ENCODE data around the gene ATG9B.
"Not testable (repeated sequence)": the region's sequence is repeated elsewhere in the genome, so short reads cannot be mapped to it uniquely, and the experiment has no call there.

ATG9B gene

DNA sequence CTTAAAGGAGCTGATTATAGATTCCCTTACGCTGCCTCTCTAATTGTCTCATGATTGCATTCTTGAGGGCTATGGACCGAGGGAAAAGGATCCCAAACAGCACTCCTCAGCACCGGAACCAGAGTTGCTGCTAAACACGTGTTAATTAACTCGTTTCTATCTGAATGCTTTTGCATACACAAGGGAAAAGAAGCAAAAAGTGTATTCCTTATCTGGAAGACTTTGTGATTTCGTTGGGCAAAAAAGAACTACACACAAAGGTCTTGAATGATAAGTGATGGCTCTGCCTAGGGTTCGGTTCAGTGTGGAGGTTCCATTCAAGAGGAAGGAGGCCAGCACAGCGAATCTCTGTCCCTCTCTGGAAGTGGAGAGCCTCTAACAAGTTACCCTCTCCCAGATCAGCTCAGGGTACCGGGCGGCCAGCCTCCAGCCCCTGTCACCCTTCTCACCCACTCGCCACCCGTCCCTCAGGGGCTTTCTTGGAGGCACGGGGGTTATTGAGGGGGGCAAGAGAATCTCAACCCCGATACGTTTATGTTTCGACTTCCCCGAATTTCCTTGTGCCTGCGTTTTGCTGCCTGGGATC is 34.6 kb upstream of the ATG9B start:
- DNase-seq: peak in 7 of 56 donors; percentile 40 to 75 (median 60)

DNA sequence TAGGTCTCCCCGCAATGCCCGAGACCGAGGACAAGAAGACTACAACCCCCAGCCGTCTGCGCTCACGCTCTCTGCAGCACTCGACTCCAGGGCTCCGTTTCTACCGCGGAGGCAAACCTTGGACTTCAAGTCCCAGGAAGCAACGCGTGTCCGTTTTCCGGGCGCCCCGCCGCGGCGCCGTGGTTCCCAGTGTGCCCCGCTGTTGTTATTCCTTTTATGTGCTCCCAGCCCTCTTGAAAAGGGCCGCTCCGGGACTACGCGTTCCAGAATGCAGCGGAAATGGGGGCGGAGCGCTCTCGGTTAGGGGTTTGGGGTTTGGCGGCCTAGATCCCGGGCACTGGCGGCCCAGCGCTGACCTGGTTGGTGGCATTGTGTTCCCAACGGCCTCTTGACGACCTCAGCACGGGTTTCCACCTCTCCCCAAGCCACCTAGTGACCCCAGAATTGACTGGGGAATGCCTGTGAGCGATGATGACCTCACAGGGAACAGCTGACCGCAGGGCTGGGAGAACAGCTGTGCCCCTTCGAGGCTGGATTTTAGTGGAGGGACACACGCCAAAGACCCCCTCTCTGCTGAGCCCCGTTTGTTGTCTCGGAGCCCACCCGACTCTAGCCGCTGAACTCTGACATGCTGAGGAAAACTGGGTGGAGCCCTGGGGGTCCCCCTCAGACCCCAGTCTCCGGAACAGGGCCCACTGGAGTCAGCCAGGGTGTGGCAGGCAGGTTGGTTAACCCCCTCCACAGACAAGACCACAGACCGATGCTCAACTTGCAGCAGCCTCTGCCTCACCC is 33.9 kb upstream of the ATG9B start:
- DNase-seq: peak; percentile 81 to 100 (median 99)

DNA sequence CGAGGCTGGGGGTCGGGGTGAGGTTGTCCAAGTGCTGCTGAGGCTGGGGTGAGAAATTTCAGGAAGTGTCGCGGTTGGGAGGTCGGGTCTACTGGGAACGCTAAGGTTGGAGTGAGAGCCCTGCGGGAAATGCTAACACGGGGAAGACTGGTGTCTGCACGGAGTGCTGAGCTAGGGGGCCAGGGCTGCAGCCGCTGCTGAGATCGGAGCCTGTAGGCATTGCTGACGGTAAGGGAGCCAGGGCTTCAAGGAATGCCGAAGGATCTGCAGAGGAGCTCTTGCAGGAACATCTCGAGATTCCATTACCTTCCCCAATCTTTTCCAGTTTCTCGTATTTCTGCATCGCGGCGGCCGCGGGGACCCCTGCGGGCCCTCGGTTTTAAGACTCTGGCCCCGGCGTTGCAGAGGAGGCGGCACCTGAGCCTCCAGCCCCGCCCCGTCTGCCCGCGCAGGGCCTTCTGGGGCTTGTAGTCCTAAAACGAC is 33.3 kb upstream of the ATG9B start, which contains the start of gene CDK5:
TSS of gene CDK5 (minus strand) at position 392 of the 483 bp plus-strand sequence. CDS start at position 343, 49 bp downstream.
- DNase-seq: no peak

DNA sequence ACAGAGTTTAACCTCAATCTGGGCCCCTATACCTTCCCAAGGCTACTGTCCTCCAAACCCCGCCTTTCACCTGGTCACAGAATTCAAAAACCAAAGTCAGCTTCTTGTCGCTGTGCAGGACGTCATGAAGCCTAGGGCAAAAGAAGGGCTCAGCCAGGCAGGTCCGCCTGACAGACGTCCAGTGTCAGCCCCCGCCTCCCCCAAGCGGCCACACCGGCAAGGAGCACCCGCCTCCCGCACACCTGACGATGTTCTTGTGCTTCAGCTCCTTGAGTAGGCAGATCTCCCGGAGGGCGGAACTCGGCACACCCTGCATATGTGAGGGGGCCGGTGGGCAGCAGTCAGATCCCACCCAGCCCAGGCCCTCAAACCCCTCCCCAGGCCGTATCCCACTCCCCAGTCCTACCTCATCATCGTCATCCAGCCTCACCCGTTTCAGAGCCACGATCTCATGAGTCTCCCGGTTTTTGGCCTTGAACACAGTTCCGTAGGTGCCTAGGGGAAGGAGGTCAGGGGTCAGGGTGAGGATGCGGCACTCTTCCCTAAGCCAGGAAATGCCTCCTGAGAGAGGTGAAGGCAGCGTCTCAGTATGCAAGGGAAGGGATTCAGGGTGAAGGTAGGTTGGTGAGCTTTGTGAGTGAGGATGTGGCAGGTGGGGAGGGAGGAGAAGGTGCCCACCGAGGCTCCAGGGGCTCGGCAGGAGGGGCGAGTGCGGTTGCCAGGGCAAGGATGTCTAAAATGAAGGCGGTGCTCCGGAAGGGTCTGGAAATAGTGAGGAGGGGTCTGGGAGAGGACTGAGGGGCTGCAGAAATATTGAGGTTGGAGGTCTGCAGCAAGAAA is 32.6 kb upstream of the ATG9B start:
- DNase-seq: peak in 7 of 56 donors; percentile 13 to 48 (median 23)

DNA sequence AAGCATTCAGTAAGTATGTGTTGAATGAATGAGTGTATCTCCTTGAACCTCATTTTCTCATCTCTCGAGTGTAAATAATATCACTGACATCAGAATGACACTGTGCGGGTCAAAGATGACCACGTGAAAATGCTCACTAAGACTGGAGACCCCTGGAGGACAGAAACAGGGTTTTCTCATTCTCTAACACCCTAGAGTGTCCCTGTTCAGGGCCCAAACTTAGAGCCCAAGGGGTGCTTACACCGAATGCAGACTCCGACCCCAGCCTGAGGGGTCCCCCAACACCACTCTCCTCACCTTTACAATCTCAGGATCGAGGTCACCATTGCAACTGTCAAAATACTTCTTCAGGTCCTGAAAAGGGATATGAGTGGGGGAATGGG is 32.0 kb upstream of the ATG9B start:
- DNase-seq: no peak

DNA sequence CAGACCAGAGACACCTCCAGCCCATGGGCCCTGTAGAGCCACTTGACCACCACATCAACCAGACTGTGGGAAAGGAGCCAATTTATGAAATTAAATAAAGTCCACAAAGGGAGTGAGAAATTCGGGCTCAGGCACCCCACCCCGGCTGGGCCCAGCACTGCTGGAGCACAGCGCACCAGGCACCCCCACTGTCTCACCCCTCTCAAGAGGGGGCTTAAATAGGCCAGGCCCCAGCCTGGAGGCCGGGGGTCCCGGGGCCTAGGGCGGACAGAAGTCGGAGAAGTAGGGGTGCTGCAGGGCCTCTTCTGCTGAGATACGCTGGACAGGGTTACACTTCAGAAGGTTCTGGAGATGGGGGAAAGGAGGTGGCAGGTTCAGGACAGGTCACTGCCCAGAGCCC is 29.5 kb upstream of the ATG9B start:
- DNase-seq: no peak

DNA sequence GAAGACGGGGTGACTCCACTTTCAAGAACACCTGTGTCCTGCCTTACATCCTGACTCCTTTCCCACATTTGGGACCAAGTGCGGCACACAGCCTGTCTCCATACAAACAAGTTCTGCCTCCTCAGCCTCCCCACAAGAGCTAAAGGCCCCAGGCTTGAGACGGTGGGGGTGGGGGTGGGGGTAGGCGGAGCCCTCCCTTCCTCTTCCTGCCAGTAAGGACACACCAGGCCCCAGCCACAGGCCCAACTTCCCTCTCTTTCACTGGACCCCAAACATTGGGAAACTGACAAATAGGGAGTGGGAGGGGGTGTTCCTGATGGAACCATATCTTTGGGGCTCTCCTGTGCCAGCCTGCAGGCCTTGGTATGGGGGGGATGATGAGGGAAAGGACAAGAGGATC is 28.8 kb upstream of the ATG9B start:
- no peak for DNase-seq

DNA sequence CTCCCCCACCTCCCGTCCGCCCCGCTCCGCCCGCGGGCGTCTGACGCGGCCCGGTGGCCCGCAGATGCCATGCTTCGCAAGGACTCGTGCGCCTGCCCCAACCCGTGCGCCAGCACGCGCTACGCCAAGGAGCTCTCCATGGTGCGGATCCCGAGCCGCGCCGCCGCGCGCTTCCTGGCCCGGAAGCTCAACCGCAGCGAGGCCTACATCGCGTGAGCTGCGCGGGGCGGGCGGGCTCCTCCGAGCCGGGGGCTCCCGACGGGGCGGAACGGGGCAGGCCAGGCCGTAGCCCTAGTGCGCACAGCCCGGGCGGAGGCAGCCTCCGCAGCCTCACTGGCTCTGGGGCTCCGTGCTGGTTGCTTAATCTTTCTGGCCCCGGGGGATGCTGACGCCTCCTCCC is 26.8 kb upstream of the ATG9B start:
- DNase-seq: peak in 36 of 56 donors; percentile 1 to 74 (median 33)

DNA sequence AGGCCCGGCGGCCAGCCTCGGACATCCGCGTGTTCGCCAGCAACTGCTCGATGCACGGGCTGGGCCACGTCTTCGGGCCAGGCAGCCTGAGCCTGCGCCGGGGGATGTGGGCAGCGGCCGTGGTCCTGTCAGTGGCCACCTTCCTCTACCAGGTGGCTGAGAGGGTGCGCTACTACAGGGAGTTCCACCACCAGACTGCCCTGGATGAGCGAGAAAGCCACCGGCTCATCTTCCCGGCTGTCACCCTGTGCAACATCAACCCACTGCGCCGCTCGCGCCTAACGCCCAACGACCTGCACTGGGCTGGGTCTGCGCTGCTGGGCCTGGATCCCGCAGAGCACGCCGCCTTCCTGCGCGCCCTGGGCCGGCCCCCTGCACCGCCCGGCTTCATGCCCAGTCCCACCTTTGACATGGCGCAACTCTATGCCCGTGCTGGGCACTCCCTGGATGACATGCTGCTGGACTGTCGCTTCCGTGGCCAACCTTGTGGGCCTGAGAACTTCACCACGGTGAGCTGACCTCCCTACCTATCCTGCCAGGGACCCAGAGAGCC is 24.7 kb upstream of the ATG9B start:
- no peak for DNase-seq

DNA sequence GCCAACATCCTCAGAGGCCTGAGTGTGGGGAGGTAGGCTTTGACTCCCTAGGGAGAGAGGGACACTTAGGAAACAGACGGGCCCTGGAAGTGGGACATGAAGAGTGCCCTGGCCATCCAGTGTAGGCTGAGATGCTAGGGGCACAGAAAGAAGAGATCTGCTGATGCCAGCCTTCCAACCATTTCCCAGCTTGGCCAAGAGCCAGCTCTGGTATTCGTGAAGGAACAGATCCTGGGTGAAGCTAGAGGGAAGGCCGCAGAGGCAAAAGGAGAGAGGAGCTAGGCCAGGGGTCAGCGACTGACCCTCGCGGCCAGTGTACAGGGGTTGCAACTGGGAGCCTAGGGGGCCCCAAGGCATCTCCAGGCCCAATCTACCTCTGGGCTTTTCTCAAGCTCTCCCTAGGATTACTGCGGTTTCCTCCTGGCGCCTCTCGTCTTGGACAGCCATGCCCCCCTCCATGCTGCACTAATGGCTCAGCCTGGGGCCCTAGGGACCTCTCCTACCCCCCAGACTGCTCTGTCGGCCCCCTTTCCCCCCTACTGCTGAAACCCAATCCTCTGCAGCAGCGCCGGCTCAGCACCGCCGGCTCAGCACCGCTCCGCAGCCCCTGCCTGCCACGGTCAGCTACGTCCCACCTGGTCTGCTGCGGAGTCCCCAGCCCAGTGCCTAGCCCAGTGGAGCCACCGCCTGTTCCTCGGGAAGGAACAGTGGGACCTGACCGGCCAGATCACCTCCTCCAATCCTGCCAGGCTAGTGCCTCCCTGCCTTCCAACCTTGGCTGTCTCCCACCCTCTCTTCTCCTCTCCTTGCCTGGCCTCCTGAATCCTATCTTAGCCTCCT is 23.9 kb upstream of the ATG9B start, which contains the start of gene ASIC3:
TSS of gene ASIC3 (plus strand) at position 556 of the 840 bp plus-strand sequence. CDS start 355 bp downstream, outside the sequence.
- peak in 1 of 56 donors; percentile 27 for DNase-seq

DNA sequence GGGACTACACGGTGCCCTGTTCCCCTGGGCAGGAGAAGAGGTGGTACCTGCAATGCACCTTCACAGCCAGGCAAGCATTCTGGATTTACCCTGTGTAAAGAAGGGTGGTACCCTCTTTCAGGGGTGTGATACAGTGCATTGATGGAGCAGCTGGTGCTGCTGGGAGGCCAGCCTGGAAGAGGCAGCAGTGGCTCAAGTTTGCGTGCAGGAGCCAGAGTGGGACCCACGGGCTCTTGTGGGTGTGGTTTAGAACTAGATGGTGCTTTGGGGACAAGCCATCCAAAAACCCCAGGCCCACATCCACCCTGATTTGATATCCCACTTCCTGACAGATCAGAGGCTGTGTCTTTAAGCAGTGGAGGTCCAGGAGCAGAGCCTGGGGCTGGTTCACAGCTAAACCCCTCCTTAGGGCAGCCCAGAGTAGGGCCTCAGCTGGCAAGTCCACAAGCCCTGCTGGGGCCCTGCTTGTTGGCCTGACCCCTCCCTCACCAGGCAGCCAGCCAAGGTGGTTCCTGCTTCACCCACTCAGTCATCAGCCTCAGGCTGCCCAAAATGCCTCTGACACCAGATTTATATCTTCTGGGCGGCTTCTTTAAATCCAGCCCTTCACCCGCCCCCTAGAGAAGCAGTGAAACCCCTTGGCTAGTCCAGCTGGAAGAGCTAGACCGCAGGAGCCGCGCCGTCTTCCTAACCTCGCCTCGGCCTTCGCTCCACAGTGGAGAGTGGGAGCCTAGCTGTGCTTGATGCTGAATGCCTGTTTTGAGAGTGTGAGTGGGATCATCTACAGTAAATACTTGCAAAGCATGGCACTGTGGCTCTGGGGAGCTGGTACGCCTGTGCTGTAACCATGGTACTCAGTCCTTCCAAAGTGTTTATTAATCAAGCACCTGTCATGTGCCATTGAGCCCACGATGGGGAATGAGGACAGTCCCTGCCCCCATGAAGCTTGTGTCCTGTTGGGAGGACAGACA is 22.6 kb upstream of the ATG9B start:
- peak in 10 of 56 donors; percentile 9 to 53 (median 28) for DNase-seq

DNA sequence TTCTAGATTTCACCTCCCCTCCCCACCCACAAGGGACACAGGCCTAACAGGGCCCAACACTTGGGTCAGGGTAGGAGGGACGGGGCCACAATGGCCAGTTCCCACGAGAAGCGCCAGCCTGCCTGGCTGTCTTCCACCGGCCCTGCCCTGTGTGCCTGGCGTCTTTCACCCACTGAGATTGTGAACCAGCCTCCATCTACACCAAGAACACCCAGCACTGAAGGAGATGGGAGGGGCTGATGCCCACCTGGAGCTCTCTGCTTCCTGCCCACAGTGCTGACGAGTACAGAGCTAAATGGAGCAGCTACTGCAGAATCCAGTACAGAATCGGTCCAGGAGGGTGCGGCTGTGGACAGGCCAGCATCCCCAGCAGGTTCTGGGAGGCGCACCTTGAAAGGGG is 21.7 kb upstream of the ATG9B start:
- peak in 17 of 56 donors; percentile 8 to 62 (median 25) for DNase-seq

DNA sequence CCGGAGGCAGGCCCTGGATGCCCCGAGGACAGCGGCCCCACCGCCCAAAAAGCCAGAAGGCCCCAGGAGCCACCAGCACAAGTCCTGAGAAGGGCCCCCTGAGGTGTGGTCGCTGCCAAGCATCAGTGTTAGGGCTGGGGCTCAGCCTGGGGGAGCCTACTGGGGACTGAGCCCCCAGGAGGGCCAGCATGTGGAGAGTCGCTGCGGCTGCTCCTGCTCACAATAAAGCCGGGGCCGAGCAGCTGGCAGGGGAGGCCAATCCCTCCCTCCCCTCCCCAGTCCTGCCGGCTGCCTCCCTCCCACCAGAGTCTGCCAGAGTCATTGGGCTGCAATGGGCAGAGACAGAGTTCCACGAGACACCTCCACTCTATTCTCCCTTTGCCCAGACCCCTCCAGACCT is 21.0 kb upstream of the ATG9B start:
- DNase-seq: no peak

DNA sequence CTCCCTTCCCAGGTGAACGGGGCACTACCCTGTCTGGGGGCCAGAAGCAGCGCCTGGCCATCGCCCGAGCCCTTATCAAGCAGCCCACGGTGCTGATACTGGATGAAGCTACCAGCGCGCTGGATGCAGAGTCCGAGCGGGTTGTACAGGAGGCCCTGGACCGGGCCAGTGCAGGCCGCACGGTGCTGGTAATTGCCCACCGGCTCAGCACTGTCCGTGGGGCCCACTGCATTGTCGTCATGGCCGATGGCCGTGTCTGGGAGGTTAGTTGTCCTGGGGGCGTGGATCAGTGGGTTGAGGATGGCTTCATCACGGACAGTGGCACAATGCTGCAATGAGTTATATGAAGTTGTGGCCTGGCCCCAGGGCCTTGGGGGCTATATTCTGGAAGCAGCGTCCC is 19.7 kb upstream of the ATG9B start:
- DNase-seq: no peak

DNA sequence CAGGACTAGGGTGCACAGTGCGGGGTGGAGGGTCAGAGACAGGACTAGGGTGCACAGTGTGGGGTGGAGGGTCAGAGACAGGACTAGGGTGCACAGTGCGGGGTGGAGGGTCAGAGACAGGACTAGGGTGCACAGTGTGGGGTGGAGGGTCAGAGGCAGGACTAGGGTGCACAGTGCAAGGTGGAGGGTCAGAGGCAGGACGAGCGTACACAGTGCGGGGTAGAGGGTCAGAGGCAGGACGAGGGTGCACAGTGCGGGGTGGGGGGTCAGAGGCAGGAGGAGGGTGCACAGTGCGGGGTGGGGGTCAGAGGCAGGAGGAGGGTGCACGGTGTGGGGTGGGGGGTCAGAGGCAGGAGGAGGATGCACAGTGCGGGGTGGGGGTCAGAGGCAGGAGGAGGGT is 19.2 kb upstream of the ATG9B start:
- DNase-seq: not testable (repeated sequence)

DNA sequence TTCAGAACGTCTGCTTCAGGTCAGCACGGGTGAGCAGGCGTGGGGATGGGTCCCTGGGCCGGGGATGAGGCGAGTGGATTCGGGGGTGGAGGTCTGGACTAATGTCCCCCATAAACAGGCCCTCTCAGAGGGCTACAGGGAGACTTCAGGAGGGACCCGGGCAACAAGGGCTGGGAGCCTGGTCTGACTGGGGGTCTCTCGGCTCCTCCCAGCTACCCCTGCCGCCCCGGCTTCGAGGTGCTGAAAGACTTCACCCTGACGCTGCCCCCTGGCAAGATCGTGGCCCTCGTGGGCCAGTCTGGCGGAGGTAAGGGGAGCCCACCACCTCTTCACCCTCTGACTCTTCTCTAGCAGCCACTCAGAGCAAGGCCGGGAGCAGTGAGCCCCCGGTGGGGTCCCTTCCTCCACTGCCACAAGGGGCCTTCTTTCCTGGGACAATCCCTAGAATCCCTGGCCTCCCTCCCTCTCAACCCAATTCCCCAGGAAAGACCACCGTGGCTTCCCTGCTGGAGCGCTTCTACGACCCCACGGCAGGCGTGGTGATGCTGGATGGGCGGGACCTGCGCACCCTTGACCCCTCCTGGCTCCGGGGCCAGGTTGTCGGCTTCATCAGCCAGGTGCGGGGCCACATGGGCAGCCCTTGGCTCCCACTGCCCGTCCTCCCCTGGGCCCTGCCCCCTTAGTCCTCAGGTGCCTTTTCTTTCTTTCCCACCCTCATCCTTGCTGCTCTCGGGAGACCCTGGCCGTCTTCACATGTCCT is 16.5 kb upstream of the ATG9B start:
- no peak for DNase-seq

DNA sequence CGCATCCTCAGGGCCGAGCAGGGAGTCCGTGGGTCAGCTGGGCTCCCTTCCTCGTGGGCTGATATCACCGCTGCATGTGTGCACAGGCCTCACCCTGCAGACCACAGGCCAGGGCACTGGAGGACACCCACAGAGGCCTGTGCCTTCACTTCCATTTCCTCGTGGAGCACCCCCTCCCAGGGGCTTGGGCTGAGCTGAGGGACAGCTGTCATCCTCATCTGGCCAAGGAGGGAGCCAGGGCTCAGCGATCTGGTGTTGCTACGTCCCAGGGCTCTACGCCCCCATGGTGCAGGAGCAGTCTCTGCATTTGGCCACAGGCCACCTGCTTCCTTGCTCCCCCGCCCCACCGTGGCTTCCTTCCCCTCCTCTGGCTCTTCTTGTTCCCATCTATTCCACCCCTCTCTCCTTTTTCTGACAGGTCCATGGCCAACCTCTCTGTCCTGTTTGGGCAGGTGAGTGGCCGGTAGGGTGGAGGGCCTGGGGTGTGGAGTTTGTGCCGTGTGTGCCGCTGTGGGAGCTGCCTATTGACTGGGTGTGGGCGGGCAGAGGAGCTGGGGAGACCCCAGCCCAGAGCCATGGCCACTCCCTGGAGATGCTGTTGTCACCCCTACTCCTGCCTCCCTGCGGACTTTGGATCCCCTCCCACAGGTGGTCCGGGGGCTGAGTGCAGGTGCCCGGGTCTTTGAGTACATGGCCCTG is 15.7 kb upstream of the ATG9B start:
- no peak for DNase-seq

Data from nucleus accumbens (tissue), 56 donors.